Right ventricle myocardium inferior (tissue), 1 donor: ENCODE results near the gene MYL5. TPM values are rescaled to one million over a fixed set of nuclear protein-coding genes. Genes with fewer than 3 reads are reported as not detected.
A peak's percentile ranks its signal among the peaks of the same experiment; 100 is the strongest.
"Not testable (repeated sequence)": the region's sequence is repeated elsewhere in the genome, so short reads cannot be mapped to it uniquely, and the experiment has no call there.

ENCODE experiments used
- ATAC-seq: fragments of 200-7000 bp; cut with Tn5 transposase; one replicate; pipeline ENCODE4 v1.9.1; 2020; ENCODE audit warnings: mild to moderate bottlenecking, moderate library complexity
- DNase-seq: peaks from one replicate; pipeline ENCODE4 v3.0.0; 2021; ENCODE audit errors: missing footprints
- intact Hi-C: fragments of 100-400 bp; cut with DNase I; formaldehyde crosslinking; loops from one replicate; pipeline ENCODE4 v1.11.0; 2022
- total RNA-seq: library from RNA; stranded (reverse); fragmentation: NEBNext Ultra II Directional; extraction: Animal tissue kit (Norgen Biotek cat#: 25700); gene quantifications from one replicate; pipeline ENCODE4 v1.2.1, GENCODE V29; 2021
- donor health status: DM: no; HTN: yes; CAD: no; lungs with severe emphysema.

The MYL5 gene
- total RNA-seq, 1 donor from 2014 or later = 3.9 TPM

DNA sequence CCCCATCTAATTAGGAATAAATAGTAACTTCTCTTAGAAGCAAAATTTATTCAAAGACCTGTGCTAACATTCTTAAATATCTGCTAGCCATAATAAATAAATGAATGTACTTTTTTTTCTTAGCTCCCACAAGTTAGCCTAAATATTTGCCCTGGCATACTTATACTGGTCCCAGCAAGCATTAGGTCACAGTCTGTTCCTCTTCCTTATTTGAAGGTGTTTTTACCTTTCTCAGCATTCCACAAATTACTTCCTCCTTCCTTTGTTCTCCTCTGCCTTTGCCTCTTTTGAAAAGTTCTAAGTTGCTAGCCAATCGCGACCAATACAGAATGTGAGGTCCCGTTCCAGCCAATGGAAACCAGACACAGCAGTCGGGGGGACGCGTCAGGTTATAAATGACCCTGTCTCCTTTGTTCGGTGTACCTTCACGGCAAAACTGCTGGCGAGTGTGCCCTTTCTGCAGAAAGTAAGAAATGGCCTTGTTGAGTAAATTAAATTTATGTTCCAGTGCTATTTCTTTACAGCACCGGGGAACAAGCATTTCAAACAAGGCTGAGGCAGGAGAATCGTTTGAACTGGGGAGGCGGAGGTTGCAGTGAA lies 20.1 kb downstream of the MYL5 start:
- intact Hi-C loops, DNase-seq, ATAC-seq: not testable (repeated sequence)

DNA sequence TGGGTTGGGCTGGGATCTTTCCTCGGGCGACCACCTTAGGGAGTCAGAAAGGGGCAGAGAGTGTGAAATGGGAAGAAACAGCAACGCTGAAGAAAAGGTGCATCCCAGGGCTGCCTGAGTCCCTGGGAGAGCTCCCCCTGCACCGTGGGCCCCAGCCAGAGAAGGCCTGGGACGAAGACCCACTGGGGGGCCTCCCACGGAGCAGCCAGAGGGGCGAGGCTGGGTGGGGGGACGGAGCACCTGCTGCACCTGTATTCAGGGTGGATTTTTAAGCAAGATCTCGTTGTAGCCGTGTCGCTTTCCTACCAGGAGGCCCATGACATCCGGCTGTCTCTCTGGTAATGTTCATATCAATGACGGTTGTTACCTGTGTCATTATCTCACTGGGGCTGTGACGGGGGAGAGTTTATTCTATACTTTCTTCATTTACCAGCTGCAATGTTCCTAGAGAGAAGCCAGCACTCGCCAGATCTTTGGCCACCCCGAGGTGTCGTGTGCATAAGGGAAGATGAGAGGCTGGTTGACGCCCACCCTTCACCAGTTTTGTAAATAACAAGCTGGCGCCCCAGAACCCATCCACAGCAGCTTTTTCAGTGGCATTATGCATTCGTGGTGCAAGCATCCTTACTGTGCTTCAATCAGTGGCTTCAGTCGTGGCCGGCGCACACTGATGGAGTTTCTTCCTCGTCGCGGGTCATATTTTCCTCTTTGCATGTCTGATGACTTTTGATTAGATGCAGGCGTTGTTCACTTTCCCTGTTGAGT lies 25.7 kb downstream of the MYL5 start:
- DNase-seq (peak; percentile 55), ATAC-seq (no peak)
- intact Hi-C loops = no loop called here

DNA sequence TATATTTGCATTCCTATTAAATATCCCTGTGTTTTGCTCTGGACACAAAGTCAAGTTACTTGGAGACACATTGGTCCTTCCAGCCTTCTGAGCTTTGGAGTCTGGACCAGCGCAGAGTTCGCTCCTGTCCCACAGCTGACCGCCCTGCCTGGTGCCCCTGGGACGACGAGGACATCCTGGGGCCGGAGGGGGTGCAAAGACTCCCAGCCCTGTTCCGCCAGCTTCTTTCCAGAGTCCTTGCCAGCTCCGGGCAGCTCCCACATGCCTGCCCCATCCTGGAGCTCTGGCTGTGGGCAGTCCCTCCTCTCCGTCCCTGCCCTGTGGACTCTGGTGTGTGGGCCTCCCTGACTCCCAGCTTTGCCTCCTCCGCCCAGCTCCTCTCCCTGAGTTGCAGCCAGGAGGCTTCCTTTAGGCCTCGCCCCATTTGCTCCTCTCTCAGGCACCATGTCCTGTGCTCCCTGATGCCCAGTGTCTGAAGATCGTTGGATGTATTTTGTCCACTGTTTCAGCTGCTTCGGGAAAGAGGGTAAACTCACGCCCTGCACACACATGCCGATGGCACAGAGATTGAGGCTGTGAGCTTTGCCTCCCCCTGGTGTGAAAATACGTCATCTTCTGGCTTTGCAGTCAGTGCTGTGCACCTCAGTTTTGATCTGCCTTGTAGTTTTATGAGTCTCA lies 26.4 kb downstream of the MYL5 start:
- peak; percentile 34 for DNase-seq
- intact Hi-C loops = no loop called here

DNA sequence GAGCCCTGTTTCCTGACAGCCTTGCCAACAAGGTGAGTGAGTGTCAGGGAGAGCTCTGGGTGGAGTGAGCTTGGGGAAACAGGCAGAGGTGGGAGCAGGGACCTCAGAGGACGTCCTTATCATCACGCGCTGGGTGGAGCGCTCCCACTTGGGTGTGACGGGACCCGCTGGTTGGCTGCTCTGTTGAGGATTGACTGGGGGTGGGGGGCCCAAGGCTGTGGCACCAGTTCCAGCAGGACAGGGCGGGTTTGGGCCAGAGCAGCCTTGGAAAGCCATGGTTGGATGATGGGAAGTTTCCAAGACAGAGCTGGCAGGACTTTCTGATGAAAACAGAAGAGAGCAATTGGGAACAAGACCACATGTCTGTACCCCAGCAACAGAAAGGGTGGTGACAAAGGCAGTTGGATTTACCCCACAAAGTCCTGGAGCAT lies 28.3 kb downstream of the MYL5 start:
- peak; percentile 55 for DNase-seq
- intact Hi-C loops = no loop called here
- ATAC-seq = no peak

More for the DNA sequence above, 26.4 kb downstream of the MYL5 start:
- no peak for ATAC-seq

DNA sequence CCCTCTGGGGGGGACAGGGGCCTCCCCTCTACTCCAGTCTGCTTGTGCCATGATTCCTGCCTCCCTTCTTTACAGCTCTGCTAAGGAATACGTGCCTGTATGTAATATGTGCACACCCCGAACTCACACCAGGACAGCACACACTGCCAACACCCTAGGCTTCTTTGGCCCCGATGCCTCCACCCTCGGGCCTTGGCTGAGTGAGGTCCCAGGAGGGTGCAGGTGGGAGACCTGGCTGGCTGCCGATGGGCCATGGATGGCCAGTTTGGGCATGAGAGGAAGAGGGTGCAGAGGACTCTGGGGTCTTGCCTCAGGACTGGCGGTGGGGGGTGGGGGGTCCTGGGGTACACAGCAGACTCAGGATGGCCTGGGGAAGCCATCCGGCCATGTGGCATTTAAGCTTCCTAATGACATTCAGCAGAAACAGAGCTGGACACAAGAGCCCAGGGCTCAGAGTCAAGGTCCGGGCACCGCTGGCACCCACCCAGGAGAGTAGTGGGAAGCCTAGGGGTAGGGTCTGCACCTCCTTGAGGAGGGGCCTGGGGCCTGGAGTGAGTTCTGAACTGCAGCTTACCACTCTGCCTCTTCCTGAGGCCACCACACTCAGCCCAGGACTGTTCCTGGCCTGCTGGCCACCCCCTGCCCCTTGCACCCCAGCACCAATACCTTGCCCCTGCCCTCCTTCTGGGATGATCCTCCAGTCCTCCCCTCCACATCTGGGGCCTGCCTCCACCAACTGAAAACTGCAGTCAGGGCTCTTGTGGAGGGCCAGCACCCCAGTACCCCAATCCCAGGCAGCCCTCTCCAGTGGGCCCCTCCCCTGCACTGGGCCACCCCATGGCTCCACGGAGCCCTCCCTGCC lies 29.2 kb downstream of the MYL5 start:
- no peak for DNase-seq
- intact Hi-C loops = no loop called here
- no peak for ATAC-seq

DNA sequence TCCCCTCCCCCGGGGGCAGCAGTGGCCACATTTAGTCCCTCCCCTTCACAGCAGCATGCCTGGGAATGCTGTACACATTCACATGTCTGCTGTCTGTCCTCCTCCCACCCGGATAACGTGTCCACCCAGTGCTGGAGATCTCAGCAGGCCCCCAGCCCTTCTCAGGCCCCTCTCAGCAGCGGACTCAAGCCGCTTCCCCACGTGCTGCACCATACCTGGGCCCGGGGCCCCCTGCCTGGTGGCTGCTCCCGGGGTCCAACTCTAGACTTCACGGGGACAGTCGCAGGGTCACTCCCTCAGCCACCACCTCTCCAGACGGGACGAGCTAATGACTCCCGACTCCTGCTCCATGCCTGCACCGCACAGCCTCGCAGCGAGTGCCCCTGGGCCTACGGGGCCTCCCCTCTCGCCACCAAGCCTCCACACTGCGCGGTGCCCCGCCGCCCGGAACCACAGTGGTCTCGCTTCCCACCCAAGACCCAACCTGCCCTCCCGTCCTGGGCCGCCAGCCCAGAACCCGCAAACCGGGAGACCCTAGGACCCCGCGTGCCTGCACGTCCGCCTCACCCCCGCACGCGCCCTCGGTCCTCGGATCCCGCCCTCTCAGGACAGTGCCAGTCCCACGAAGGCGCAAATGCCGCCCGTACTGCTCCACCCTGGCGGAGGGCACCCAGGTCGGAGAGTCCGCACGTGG lies 30.0 kb downstream of the MYL5 start:
- DNase-seq = peak; percentile 67
- ATAC-seq = no peak
- intact Hi-C loops = no loop called here

DNA sequence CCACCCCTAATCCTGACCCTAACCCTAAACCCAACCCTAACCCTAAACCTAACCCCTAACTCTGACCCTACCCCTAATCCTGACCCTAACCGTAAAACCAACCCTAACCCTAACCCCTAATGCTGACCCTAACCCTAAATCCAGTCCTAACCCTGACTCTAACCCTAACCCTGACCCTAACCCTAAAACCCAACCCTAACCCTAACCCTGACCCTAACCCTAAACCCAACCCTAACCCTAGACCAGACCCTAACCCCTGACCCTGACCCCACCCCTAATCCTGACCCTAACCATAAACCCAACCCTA lies 30.6 kb downstream of the MYL5 start:
- no peak for ATAC-seq
- intact Hi-C loops = no loop called here
- no peak for DNase-seq

DNA sequence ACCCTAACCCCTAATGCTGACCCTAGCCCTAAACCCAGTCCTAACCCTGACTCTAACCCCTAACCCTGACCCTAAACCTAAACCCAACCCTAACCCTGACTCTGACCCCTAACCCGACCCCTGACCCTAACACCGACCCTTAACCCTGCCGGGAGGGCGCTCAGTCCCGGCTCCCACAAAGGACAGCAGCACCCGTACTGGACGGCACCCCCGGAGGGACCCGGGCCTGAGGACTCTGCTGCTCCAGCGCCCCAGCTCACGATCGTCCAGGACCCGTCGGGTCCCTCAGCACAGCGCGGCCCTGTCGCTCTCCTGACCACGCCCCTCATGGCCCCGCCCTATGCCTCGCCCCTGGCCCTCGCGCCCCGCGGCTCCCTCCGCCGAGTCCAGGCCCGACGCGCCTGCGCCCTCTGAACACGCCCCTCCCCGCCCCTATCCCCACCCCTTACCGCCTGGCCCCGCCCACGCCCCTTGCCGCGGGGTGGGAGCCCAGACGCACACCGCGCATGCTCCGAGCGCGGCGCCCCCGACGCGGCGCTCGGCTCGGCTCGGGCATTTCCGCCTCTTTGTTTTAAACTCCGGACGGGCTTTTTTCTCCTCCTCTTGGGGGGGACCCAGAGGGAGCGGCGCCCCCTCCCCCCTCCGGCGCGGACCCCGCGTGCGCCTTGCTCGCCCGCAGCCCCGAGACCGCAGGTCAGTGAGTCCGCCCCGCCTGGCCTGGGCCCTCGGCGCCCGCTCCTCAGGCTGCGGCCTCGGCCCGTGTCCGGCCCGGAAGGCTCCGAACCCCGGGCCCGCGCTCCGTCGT lies 31.1 kb downstream of the MYL5 start, which contains the start of gene PCGF3:
TSS of gene PCGF3 (plus strand) at position 555 of the 805 bp plus-strand sequence. CDS start 27,849 bp downstream, outside the sequence.
- intact Hi-C loops = no loop called here
- ATAC-seq = peak; percentile 99
- DNase-seq = peak; percentile 98

DNA sequence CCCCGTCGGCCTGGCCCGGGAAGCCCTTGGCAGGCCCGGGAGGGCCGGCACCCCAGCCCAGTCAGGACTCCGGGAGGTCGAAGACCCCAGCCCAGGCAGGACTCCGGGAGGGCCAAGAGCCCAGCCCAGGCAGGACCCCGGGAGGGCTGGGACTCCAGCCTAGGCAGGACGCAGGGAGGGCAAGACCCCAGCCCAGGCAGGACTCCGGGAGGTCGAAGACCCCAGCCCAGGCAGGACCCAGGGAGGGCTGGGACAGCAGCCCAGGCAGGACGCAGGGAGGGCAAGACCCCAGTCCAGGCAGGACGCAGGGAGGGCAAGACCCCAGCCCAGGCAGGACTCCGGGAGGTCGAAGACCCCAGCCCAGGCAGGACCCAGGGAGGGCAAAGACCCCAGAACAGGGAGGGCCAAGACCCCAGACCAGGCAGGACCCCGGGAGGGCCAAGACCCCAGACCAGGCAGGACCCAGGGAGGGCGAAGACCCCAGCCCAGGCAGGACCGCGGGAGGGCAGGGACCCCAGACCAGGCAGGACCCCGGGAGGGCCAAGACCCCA lies 31.8 kb downstream of the MYL5 start:
- peak; percentile 57 for DNase-seq
- intact Hi-C loops, ATAC-seq: not testable (repeated sequence)

DNA sequence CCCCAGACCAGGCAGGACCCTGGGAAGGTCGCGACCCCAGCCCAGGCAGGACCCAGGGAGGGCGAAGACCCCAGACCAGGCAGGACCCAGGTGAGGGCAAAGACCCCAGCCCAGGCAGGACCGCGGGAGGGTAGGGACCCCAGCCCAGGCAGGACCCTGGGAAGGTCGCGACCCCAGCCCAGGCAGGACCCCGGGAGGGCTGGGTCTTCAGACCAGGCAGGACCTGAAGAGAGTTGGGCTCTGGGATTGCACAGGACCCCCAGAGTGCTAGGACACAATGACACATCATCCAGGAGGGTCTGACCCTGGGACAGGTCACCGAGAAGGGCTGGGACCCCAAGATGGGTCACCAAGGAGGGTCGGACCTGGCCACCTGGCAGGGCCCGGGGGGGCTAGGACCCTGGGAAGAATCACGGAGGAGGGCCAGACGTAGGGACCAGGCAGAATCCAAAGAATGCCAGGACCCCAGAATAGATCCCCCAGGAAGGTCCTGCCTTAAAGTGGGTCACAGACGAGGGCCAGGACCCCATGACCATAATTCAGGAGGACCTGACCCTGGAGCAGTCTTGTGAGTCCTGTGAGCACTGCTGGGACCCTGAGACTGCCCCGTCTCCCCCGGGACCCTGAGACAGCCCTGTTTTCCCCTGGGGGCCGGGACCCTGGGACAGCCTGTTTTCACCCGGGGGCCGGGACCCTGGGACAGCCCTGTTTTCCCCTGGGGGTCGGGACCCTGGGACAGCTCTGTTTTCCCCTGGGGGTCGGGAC lies 32.7 kb downstream of the MYL5 start:
- intact Hi-C loops = no loop called here
- DNase-seq (peak; percentile 57), ATAC-seq (no peak)

DNA sequence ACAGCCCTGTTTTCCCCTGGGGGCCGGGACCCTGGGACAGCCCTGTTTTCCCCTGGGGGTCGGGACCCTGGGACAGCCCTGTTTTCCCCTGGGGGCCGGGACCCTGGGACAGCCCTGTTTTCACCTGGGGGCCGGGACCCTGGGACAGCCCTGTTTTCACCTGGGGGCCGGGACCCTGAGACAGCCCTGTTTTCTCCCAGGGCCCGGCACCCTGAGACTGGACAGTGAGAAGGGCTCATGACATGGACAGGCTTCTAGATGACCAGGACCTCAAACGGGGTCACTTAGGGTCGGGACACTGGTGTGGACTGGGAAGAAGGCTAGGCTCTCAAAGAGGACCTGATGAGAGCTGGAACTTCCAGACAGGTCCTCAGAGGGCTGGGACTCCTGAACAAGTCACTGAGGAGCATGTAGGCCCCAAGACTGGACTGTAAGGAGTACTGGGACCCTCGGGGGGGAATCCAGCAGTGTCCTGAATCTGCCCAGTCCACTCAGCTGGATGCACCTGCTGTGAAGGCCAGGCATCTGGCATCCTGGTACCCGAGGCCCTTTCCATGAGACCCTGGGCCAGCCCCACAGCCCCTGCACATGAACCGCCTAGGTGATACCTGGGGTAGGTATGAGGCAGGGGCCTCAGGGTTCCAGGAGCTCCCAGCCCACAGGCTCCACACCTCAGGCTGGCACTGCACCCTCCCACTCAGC lies 33.7 kb downstream of the MYL5 start:
- ATAC-seq = no peak
- intact Hi-C loops = no loop called here
- peak; percentile 16 for DNase-seq

DNA sequence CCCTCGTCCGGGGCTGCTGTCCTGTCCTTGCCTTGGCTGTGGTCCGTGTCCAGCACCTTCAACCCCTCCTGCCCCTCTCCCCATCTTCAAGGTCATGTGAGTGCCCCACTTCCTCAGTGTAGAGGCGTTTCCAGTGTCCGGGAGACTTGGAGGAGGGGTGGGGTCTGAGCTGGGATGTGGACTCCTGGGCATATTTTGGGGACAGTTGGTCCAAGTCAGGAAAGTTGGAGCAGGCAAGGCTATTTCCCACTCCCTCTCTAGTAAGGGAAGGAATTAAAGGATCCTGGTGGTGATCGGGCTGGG lies 34.2 kb downstream of the MYL5 start:
- intact Hi-C loops = no loop called here
- ATAC-seq = no peak
- DNase-seq = peak; percentile 57

DNA sequence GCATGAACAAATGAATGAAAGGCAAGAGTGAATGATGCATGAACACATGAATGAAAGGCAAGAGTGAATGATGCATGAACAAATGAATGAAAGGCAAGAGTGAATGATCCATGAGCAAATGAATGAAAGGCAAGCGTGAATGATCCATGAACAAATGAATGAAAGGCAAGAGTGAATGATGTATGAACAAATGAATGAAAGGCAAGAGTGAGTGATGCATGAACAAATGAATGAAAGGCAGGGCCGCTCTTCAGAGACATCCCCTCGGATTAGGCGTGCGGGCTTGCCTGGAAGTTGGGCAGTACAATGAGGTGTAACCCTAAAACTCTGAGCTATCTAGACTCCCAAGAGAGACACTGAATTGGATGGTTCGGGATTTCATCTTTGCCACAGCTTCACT lies 35.0 kb downstream of the MYL5 start:
- intact Hi-C loops = no loop called here
- no peak for ATAC-seq
- DNase-seq = peak; percentile 23

DNA sequence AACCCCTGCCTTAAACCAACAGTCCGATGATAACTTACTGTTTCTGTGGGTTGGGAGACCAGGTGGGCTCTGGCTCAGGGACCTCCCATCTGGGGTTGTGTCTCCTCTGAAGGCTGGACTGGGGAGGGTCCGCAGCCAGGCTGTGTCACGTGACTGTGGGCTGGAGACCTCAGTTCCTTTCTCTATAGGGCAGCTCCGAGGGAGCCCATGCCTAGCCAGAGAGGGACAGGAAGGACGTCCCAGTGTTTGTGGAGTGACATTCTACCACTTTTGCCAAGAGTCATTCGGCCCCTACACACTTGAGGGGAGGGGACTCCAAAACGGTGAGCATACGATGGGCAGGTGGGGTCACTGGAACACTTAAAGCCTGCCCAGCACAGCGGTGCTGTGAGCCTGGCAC lies 35.8 kb downstream of the MYL5 start:
- DNase-seq = peak; percentile 54
- no peak for ATAC-seq
- intact Hi-C loops = no loop called here

DNA sequence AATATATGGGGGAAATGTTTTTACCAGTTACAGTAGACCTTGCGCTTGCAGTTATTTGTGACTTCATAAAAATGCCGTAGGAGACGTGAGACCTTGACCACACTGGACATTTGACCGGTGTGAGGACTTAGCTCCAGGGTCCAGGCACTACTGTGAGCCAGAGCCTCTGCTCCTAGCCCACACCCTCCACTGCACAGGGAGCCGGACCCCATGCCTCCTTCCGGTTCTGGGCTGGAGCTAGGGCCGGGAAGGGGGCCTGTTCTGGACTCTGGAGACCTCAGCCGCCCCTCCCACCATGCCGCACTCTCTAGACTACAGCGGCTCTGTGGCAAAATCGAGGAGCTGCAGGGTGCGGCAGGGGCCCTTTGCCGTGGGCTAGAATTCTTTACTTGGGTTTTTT lies 36.6 kb downstream of the MYL5 start:
- ATAC-seq = no peak
- intact Hi-C loops = no loop called here
- DNase-seq = peak; percentile 45

DNA sequence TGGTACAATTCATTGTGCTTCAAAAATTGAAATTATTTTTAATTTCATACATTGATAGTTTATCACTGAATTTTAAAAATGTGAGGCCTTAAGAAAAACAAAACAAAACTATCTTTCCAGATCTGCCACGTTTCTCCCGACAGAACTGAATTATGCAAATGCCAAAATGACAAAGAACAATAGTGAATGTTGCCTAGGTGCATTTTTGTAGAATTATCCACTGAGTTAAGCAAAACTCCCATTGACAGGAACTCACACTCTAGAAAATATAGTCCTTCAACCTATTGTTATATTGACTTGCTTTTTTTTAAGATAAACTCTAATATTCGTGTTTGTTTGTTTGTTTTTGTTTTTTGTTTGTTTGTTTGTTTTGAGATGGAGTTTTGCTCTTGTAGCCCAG lies 37.8 kb downstream of the MYL5 start:
- intact Hi-C loops = no loop called here
- no peak for ATAC-seq

More for the DNA sequence above, 37.8 kb downstream of the MYL5 start:
- DNase-seq = no peak
